Uterus (tissue), 4 donors: ENCODE results near the gene TIAM1. TPM values are rescaled to one million over a fixed set of nuclear protein-coding genes. Genes with fewer than 3 reads are reported as not detected.
A peak's percentile ranks its signal among the peaks of the same experiment; 100 is the strongest.

ENCODE experiments used
- DNase-seq, 2 donors: peaks; one replicate each; pipeline ENCODE4 v3.0.0-alpha.2; 2019 to 2020
- H3K27ac ChIP-seq, 2 donors: fragments of 200-600 bp; sonication (generic); 1 replicate in 1 of 2; 2 replicates in 1 of 2; pipeline ENCODE4 v1.5.1; 2016 to 2018
- H3K27me3 ChIP-seq, 2 donors: fragments of 200-600 bp; sonication (generic); one replicate each; pipeline ENCODE4 v1.5.1; 2018 to 2019; ENCODE audit warnings: control low read depth in 1 of 2
- H3K36me3 ChIP-seq, 2 donors: fragments of 200-600 bp; sonication (generic); one replicate each; pipeline ENCODE4 v1.5.1; 2019; ENCODE audit warnings: control low read depth in 1 of 2
- H3K4me1 ChIP-seq, 2 donors: fragments of 200-600 bp; sonication (generic); one replicate each; pipeline ENCODE4 v1.5.1; 2018 to 2019; ENCODE audit warnings: control low read depth in 1 of 2
- H3K4me3 ChIP-seq, 2 donors: fragments of 200-600 bp; sonication (generic); 1 replicate in 1 of 2; 2 replicates in 1 of 2; pipeline ENCODE4 v1.5.1; 2018 to 2019; ENCODE audit warnings: mild to moderate bottlenecking in 1 of 2
- H3K9me3 ChIP-seq, 2 donors: fragments of 200-600 bp; sonication (generic); one replicate each; pipeline ENCODE4 v1.5.1; 2019; ENCODE audit warnings: control low read depth in 1 of 2
- CTCF ChIP-seq, 4 experiments: fragments of 200-600 bp in 2 of 4; fragments of 450-650 bp in 2 of 4; sonication (generic) in 2 of 4; IDR thresholded peaks; one replicate each; pipeline ENCODE4 v1.5.1; 2016 to 2019; ENCODE audit warnings: antibody characterized with exemption in 4 of 4, mild to moderate bottlenecking in 2 of 4, moderate library complexity in 1 of 4
- POLR2A ChIP-seq, 2 donors: fragments of 450-650 bp; IDR thresholded peaks; one replicate each; pipeline ENCODE4 v1.6.1; 2016; ENCODE audit warnings: antibody characterized with exemption in 2 of 2, mild to moderate bottlenecking in 1 of 2, moderate library complexity in 1 of 2
- intact Hi-C: fragments of 100-400 bp; cut with DNase I; formaldehyde crosslinking; loops from one replicate; pipeline ENCODE4 v1.15.1; 2023; ENCODE audit warnings: low total_unique reads
- total RNA-seq, 4 donors: library from RNA; depleted of rRNA in 3 of 4; stranded (reverse); fragments of >200 nt in 3 of 4; gene quantifications; one replicate each; pipeline versions ENCODE4 v1.1.0 to v1.2.4, GENCODE V29; 2014 to 2023
- donor health status: DM: yes; HTN: yes; CAD: no.

The TIAM1 gene
- total RNA-seq, 4 donors from 2014 or later: 14.4 to 74.9 (median 39.5) TPM

GRCh38 chr21:31266241-31266640, 77.8 kb downstream of the TIAM1 start:
- no peaks in the 10 kb centered on the region for H3K27me3 ChIP-seq
- H3K4me3 ChIP-seq: no peak overlapping the region
- no peak for TF ChIP-seq POLR2A (IDR thresholded peaks at IDR 0.05)
- no peak for TF ChIP-seq CTCF (IDR thresholded peaks at IDR 0.05)
- no peak for DNase-seq
- peaks cover 0 to 5% of the 10 kb centered on the region in 2 donors for H3K4me1 ChIP-seq
- H3K36me3 ChIP-seq: no peaks in the 10 kb centered on the region
- H3K9me3 ChIP-seq: no peaks in the 10 kb centered on the region
- intact Hi-C loops: no loop called here
- no peak overlapping the region for H3K27ac ChIP-seq

- Histone ChIP-seq H3K4me3 (no peak overlapping the region), H3K27me3 (no peaks in the 10 kb centered on the region), H3K4me1 (peaks cover 0 to 5% of the 10 kb centered on the region in 2 donors), H3K27ac (no peak overlapping the region), H3K36me3 (no peaks in the 10 kb centered on the region), H3K9me3 (no peaks in the 10 kb centered on the region)
- intact Hi-C loops: no loop called here
- DNase-seq: peak in 1 of 2 donors; percentile 22
- no peak for TF ChIP-seq POLR2A (IDR thresholded peaks at IDR 0.05)
- TF ChIP-seq CTCF (IDR thresholded peaks at IDR 0.05): no peak
Observed at GRCh38 chr21:31265366-31266013, 78.6 kb downstream of the TIAM1 start.

GRCh38 chr21:31264574-31264973, 79.5 kb downstream of the TIAM1 start:
- TF ChIP-seq CTCF (IDR thresholded peaks at IDR 0.05) (no peak), POLR2A (IDR thresholded peaks at IDR 0.05) (no peak)
- Histone ChIP-seq H3K36me3 (no peaks in the 10 kb centered on the region), H3K4me1 (peaks cover 0 to 5% of the 10 kb centered on the region in 2 donors), H3K4me3 (no peak overlapping the region), H3K9me3 (no peaks in the 10 kb centered on the region), H3K27ac (no peak overlapping the region), H3K27me3 (no peaks in the 10 kb centered on the region)
- intact Hi-C loops: no loop called here
- DNase-seq: no peak

DNA sequence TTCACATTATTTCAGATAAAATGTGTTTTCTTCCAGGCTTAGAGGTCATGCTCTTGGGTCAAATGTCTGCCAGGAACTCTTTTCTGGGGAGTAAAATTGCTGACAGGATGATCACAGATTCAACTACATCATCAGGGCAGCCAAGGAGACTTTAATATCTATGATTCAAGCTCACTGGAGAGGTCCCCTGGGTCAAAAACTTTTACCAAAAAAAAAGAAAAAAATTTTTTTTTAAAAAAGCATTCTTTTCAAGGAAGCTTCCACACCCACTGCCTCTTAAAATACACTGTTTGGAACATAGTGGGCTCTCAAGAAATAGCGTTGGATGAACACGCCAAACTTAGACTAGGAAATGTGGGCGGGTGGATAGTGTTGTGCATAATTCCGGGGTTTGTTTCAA, 81.3 kb downstream of the TIAM1 start:
- DNase-seq: no peak
- no peaks in the 10 kb centered on the region for H3K27me3 ChIP-seq
- peaks cover 0 to 5% of the 10 kb centered on the region in 2 donors for H3K4me1 ChIP-seq
- TF ChIP-seq CTCF (IDR thresholded peaks at IDR 0.05) (no peak), POLR2A (IDR thresholded peaks at IDR 0.05) (no peak)
- H3K9me3 ChIP-seq: no peaks in the 10 kb centered on the region
- no peak overlapping the region for H3K27ac ChIP-seq
- intact Hi-C loops: no loop called here
- no peak overlapping the region for H3K4me3 ChIP-seq
- H3K36me3 ChIP-seq: no peaks in the 10 kb centered on the region

GRCh38 chr21:31261759-31262158, 82.3 kb downstream of the TIAM1 start:
- no peak for DNase-seq
- H3K36me3 ChIP-seq: no peaks in the 10 kb centered on the region

More at GRCh38 chr21:31261759-31262158, 82.3 kb downstream of the TIAM1 start:
- no peak for TF ChIP-seq CTCF (IDR thresholded peaks at IDR 0.05)
- TF ChIP-seq POLR2A (IDR thresholded peaks at IDR 0.05): no peak
- H3K4me3 ChIP-seq: no peak overlapping the region
- H3K27me3 ChIP-seq: no peaks in the 10 kb centered on the region
- no peak overlapping the region for H3K27ac ChIP-seq
- no peaks in the 10 kb centered on the region for H3K9me3 ChIP-seq
- peaks cover 0 to 5% of the 10 kb centered on the region in 2 donors for H3K4me1 ChIP-seq
- intact Hi-C loops: no loop called here
